Stimulated activated CD4-positive, alpha-beta T cell treated with anti-CD3 and anti-CD28 coated beads, Interleukin-4, amount 100 ng/mL, for 24 hours (primary cell): ENCODE results near the gene SET.
A peak's percentile ranks its signal among the peaks of the same experiment; 100 is the strongest.
"Not testable (repeated sequence)": the region's sequence is repeated elsewhere in the genome, so short reads cannot be mapped to it uniquely, and the experiment has no call there.

Experiments used
- DNase-seq: peaks from one replicate; pipeline ENCODE4 v3.0.0-alpha.2; 2020

The SET gene, protein sequence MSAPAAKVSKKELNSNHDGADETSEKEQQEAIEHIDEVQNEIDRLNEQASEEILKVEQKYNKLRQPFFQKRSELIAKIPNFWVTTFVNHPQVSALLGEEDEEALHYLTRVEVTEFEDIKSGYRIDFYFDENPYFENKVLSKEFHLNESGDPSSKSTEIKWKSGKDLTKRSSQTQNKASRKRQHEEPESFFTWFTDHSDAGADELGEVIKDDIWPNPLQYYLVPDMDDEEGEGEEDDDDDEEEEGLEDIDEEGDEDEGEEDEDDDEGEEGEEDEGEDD

DNA sequence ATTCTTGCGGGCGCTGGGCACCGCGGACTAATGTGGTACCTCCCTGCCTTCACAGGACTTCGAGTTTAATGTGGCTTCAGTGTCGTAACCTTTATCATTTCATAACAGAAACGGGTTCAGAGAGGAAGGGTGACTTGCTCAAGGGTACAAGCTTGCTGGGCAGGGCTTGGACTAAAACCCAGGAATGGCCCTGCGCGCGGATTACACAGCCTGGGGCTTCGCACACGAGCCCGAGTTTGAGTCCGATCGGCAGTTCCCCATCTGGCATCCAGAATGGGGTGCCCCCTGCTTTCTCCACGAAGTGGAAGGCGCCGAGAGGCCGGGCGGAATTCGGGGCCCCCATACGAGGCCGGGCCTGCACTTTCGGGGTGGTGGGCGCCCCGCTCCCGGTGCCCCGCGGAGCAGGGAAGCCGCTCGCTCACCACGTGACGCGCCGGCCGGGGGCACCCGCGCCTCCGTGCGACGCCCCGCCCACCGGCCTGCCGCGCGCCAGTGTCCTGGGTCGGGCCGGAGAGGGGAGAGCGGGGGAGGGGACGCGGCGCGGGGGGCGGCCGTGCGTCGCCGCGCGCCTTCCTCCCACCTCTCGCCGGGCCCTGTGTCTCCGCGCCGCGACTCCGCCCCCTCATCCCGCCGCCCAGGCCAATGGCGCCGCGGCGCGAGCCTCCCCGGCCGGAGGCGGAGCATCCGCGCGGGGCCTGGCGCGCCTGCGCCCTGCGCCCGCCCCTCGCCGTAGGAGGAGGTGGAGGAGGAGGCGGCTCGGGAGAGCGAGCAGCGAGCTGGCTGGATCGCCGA is at the start of gene SET:
Gene SET, plus strand, starts transcription at position 722 of the 792 bp plus-strand sequence. CDS start 361 bp downstream, outside the sequence.
- peak; percentile 91 for DNase-seq

DNA sequence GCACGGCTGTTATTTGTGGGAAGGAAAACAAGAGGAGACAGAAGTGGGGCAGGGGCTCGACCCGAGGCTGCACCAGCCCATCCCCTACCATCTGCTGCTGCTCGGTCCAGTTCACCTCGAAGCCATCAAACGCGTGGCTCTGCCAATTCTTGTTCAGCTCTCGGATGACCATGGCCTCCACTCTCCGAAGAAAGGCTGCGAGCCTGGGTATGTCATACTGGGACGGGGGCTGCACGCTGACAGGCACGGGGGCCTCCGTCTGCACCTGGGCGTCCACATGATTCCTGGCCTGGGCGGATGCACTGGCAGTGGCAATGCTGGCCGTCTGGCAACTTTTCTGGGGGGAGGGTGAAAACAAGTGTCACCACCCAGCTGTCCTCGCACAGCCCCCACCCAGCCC is 48.4 kb upstream of the SET start:
- DNase-seq = no peak

DNA sequence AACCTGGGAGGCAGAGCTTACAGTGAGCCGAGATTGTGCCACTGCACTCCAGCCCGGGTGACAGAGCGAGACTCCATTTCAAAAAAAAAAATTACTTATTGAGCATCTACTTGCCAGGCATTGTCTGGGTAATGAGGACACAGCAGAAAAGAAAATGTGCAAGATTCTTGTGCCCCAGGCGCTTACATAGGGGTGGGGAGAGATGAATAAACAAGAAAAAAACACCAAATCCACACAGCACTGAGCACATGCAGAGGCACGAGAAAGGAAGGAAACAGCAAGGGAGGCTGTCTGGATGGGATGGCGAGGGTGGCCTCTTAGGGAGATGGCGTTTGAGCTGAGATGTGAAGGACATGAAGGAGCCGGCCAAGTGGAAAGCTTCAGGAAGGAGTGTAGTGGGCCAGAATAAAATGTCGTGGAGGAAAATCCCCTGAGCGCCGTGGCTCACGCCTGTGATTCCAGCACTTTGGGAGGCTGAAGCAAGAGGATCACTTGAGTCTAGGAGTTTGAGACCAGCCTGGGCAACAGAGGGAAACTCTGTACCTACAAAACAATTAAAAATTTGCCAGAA is 46.3 kb upstream of the SET start:
- DNase-seq = no peak

DNA sequence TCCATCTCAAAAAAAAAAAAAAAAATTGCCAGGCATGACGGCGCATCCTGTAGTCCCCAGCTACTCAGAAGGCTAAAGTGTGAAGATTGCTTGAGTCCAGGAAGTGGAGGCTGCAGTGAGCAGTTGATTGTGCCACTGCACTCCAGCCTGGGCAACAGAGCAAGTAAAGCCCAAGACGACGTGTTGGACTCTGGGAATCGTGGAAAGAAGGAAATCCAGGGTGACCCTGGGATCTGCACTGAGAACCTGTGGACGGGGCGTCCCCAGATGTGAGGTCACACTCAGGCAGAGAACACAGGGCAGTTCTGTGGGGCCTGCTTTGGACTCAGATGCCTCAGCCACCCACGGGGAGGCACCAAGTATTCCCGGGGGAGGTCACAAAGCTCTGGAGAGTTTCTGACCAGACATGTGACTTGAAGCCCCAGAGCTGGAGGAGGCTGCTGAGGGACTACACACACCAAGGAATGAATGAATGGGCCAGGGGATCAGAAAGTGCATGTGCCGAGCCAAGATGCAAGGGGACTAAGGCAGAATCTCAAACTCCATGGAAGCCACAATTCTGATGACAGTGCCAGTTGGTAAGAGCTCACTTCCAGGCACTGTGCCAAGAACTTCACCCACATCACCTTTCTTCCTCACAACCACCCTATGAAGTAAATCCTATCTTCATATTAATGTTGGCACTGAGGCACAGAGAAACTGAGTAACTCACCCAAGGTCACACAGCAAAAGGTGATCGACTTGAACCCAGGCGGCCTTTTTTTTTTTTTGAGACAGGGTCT is 45.3 kb upstream of the SET start:
- no peak for DNase-seq

DNA sequence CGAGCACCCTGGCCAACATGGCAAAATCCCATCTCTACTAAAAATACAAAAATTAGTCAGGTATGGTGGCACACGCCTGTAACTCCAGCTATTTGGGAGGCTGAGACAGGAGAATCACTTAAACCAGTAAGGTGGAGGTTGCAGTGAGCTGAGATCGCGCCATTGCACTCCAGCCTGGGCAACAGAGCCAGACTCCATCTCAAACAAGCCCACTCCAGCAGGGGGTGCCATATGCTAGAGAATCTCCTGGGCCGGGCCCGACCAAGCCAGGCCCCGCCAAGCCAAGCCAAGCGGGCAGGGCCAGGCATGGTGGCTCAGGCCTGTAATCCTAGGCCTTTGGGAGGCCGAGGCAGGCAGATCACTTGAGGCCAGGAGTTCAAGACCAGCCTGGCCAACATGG is 40.8 kb upstream of the SET start:
- peak; percentile 72 for DNase-seq

DNA sequence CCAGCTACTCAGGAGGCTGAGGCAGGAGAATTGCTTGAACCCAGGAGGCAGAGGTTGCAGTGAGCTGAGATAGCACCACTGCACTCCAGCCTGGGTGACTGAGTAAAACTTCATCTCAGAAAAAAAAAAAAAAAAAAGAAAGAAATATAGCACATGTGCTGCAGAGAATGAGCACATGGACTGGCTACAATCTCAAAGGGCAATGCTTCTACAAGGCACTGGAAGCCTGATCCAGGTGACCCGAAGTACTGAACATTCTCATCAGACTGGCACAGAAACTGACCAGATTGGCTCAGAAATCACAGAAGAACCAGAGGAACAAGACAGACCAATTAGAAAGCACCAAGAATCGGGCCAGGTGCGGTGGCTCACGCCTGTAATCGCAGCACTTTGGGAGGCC is 37.2 kb upstream of the SET start:
- no peak for DNase-seq

DNA sequence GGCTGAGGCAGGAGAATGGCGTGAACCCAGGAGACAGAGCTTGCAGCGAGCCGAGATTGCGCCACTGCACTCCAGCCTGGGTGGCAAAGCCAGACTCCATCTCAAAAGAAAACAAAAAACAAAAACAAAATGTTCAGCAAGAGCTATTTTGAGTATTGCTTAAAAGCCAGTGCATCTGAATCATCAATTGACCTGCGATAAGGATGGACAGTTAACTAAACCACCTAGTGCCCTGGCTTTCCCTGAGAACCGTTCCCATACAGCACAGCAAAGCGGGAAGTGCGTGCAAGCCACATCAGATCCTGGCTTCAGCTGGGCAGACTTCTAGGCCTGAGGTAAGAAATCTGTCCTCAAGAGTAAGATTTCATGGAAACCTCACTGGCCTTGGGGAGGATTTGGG is 35.1 kb upstream of the SET start:
- DNase-seq = no peak

DNA sequence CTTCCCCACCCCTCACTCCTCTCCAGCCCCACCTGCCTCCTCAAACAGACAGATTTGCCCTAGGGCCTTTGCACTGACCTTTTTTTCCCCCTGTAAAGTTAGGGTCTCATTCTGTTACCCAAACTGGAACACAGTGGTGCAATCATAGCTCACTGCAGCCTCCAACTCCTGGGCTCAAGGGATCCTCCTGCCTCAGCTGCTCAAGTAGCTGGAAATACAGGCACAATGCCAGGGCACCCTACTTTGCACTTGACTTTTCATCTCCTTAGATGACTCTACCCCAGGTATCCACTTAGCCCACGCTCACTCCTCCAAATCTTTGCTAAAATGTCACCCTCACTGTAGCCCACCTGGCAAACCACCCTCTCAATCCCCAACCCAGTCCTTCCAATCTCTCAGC is 34.5 kb upstream of the SET start:
- no peak for DNase-seq

DNA sequence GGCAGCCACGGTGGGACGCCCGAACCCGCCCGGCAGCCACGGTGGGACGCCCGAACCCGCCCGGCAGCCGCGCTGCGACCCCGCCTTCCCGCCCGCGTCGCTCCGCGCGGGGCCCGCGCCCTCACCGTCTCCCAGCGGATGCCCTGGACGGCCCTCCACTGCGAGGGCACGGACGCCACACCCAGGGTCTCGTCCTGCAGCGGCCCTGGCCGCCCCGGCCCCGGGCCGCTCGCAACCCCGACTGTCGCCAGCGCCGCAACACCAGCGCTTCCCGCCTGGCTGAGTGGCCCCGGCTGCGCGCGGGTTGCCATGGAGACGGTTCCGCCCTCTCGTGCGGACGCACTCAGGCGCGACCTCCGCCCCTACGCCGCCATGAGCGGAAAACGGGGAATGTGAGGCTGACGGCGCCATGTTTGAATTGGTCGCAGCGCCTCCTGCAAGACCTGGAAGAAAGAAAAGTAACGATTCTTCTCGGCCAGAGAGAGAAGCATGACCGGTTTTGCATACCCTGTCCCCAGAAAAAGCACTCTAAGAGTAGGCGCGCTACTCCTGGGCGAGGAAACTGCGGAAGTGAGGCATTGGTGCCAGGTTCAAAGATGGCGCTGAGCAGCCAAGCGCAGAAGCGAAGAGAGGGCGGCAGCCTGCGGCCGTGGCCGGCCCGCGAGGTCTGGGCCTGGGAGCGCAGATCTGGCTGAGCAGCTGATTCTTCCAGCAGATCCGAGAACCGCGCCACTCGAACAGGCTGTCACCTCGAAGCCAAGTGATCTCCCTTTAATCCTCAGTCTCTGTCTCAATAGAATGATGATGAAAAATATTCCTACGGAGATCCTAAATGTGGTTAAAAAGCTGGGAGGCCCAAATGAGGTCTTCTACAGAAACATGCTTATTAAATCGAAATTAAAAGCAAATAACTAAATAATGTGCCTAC is 32.3 kb upstream of the SET start, which contains the start of gene DYNC2I2:
Gene DYNC2I2, minus strand, starts transcription at position 432 of the 928 bp plus-strand sequence. Its CDS starts 121 bp downstream, at position 311.
- DNase-seq = peak; percentile 97

DNA sequence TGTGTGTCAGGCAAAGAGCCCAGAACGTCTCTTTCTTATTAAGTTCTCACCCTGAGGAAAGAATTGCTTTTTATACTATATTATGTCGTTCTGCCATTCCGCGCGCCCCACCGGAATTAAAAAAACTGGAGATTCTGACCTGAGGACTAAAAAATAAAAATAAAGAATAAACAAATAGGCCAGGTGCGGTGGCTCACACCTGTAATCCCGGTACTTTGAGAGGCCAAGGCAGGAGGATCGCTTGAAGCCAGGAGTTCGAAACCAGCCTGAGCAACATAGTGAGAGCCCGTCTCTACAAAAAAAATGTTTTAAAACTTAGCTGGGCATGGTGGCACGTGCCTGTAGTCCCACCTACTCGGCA is 31.7 kb upstream of the SET start:
- DNase-seq = no peak

DNA sequence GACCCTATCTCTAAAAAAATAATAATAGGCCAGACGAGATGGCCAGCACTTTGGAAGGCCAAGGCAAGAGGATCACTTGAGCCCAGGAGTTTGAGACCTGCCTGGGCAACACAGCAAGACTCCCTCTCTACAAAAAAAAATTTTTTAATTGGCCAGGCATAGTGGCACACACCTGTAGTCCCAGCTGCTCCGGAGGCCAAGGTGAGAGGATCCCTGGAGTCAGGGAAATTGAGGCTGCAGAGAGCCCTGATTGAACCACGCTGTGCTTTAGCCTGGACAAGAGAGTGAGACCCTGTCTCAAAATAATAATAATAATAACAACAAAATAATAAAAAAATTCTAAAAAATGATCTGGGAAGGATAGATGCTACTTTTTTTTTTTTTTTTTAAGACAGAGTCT is 31.2 kb upstream of the SET start:
- no peak for DNase-seq

DNA sequence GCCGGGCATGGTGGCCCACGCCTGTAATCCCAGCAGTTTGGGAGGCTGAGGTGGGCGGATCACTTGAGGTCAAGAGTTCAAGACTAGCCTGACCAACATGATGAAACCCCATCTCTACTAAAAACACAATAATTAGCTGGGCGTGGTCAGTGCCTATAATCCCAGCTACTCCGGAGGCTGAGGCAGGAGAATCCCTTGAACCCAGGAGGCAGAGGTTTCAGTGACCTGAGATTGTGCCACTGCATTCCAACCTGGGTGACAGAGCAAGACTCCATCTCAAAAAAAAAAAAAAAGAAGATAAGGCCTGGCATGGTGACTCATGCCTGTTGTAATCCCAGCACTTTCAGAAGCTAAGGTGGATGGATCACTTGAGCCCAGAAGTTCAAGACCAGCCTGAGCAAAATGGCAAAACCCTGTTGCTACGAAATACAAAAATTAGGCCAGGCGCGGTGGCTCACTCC is 22.5 kb upstream of the SET start:
- not testable (repeated sequence) for DNase-seq

DNA sequence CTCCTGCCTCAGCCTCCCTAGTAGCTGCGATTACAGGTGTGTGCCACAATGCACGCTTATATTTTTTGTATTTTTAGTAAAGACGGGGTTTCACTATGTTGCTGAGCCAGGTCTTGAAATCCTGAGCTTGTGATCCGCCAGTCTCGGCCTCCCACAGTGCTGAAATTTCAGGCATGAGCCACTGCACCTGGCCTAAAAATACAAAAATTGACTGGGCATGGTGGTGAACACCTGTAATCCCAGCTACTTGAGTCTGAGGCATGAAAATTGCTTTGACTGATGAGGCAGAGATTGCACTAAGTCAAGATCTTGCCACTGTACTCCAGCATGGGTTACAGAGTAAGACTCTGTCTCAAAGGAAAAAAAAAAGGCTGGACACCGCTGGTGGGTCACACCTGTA is 19.2 kb upstream of the SET start:
- DNase-seq = no peak

DNA sequence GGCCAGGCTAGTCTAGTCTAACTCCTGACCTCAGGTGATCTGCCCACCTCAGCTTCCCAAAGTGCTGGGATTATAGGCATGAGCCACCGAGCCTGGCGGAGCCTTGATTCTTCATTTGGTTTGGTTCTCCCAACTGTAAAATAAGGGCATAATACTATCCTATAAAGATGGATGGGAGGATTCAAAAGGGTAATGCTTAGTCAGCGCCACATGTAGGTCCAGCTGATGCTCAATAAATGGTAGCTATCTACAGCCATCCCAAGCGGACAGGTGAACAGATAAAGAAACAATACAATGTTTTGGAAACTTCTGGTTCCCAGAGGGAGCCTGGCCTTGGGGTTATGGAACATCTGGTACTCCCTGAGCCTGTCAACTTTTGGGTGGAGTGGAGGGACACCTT is 13.6 kb upstream of the SET start:
- DNase-seq = no peak

DNA sequence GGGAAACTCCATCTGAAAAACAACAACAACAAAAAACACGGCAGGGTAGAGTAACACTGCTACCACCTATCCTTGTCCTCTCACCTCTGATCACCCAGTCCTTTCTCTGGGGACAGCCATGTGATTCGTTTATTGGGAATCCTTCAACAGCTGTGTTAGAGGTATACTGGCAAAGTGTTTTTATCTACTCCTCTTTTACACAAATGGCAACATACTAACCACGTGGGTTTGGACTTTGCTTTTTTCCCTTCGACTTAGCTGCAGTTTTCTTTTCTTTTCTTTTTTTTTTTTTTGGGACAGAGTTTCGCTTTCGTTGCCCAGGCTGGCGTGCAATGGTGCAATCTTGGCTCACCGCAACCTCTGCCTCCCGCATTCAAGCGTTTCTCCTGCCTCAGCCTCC is 11.2 kb upstream of the SET start:
- DNase-seq = no peak

DNA sequence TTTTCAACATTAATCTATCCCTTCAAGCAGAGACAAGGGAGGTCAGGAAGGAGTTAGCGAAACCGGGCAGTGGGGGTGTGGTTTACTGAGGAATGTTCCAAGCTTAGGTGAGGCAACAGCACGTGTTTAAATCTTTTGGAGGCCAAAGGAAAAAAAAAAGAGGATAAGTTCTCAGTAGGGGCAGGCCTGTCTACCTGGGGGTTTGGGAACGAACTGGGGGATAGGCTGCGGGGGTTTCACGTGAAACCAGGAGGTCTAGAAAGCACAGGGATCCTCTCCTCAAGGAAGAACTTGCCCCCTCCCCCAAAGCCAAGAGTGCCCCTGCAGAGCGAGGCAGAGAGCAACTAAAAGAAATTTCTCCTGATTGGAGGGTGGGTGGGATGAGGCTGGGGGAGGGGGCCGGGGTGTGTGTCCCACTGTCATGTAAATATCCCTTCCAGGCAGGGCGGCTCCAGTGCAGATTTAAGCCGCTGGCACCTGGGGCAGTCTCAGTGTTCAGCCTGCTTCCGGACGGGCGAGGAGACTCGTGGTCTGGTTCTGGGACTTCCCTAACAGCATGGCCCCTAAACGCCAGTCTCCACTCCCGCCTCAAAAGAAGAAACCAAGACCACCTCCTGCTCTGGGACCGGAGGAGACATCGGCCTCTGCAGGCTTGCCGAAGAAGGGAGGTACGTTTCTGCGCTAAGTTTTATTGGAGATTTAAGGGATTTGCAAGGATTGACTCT is 5.5 kb upstream of the SET start:
- peak; percentile 31 for DNase-seq

DNA sequence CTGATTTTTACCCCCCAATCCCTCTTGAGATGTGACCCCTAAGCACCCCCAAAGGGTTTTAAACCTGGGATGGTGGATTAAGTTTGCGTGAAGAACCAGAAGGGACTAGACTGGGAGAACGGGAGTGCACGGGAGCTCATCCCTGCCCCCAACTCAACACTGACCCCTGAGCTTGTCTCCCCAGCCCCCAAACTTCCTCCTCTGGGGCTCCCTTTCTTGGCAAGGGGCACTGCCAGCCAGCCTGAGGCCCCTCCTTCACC is 5.0 kb upstream of the SET start:
- DNase-seq = no peak

DNA sequence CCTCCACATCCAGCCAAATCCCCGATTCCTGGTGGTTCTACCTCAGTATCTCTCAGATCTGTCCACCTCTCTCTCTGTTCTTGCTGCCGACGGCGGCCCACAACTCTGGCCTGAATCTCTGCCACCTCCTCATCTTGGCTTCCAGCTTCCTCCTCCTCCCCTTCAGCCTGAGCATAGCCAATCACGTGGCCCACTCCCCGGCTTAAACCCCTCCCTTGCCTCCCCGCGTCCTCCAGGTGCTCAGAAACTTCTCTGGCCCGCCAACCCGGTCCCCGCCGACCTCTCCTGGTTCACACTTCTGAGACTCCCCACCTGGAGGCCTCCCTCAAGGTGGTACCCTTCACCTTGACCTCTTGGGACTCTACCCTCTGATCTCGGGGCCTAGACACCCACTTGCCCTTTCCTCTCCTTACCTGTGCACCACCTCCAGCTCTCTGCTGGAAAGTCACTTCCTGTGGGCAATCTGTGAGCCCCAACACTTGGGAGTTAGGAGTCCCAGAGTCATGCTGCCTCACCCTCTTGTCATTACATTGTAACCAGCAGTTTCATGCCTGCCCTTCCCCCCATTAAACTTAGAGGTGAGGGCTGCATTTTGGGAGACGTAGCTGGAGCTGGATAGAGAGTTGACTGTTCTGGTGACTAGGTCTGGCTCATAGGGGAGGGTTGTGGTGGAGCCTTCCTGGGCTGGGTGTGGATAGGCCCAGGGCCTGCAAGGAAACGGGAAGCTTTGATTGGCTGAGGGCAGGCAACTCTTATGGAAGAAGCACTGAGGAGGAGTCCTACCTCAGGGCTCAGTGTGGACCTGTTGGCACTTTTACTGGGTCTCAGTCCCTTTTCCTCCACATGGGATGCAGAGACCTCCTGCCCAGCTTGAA is 4.5 kb upstream of the SET start:
- peak; percentile 79 for DNase-seq

DNA sequence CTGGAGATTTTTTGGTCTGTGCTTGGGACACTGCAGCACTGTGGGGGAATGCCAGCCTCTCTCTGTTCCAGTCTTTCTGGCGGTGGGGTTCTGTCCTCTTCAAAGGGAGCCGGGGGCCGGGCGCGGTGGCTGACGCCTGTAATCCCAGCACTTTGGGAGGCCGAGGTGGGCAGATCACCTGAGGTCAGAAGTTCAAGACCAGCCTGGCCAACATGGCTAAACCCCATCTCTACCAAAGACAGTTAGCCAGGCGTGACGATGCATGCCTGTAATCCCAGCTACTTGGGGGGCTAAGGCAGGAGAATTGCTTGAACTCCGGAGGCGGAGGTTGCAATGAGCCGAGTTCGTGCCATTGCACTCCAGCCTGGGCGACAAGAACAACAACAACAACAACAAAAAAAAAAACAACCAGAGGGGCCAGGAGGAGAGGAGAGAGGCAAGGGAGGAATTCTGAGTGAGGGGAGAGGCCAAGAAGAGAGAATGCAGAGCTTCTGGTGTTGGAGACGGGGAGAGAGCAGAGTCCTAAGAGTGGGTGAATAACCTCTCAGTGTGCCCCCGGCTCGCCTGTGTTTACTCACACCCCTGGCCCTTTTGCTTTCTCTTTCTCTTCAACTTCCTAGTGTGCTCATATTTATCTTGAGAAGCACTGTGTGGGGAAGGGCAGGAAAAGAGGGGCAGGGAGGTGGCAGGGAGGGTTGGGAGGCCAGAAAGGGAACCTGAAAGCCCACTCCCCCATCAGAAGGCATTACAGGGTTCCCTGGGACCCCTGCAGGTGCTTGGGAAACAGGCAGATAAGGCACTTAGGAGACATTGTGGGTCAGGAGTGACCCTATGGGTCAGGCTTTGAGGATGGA is 3.2 kb upstream of the SET start:
- DNase-seq = peak; percentile 53

DNA sequence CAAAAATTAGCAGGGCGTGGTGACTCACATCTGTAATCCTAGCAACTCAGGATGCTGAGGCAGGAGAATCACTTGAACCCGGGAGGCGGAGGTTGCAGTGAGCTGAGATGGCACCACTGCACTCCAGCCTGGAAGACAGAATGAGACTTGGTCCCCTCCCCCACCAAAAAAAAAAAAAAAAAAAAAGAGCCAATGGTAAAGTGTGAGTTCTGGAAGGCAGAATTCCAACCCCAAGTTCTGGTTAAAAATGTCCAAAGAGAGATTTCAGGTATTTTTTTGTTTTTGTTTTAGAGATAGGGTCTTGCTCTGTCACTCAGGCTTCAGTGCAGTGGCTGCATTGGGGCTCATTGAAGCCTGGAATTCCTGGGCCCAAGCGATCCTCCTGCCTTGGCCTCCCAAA is 1.6 kb upstream of the SET start:
- DNase-seq = no peak
